IMR-90 (cell line): ENCODE measurements around the gene SLC38A1. TPM values are rescaled to one million over a fixed set of nuclear protein-coding genes. Genes with fewer than 3 reads are reported as not detected.

Experiments used
- ATAC-seq: fragments of 200-7000 bp; cut with Tn5 transposase; 2 replicates; pipeline ENCODE4 v1.9.1; 2020; ENCODE audit warnings: low read depth, mild to moderate bottlenecking, moderate library complexity
- BruUV-seq: library from RNA; stranded (reverse); fragments of 400-500 nt; replicated peaks from 2 replicates; lab custom pipeline; 2021; lab: Mats Ljungman, UMichigan
- CTCF ChIA-PET: fragments of 300-600 bp; formaldehyde crosslinking; extraction: SDS; loops from one replicate; lab custom pipeline; 2021; ENCODE audit warnings: antibody characterized with exemption; lab: Yijun Ruan, JAX
- POLR2A ChIA-PET: fragments of 300-600 bp; sonication (Branson Sonifier 250); formaldehyde crosslinking; loops from one replicate; lab custom pipeline; 2022; ENCODE audit warnings: antibody characterized with exemption; ENCODE audit not compliant: unreplicated experiment; lab: Charles Lee
- DNase-seq: peaks from one replicate; pipeline ENCODE4 v3.0.0; 2013
- H2AFZ ChIP-seq: replicated peaks from 2 replicates; pipeline ENCODE3; 2013; ENCODE audit warnings: low read length, mild to moderate bottlenecking; ENCODE audit not compliant: poor library complexity
- H2AK5ac ChIP-seq: 2 replicates; pipeline ENCODE4 v1.6.1; 2013; ENCODE audit warnings: low read depth, low read length, inconsistent platforms
- H2AK9ac ChIP-seq: replicated peaks from 2 replicates; pipeline ENCODE3; 2013; ENCODE audit warnings: mild to moderate bottlenecking, low read depth, low read length, moderate library complexity; ENCODE audit not compliant: poor library complexity
- H2BK120ac ChIP-seq: 2 replicates; pipeline ENCODE4 v1.6.1; 2013; ENCODE audit warnings: low read depth, low read length, inconsistent platforms
- H2BK15ac ChIP-seq: 3 replicates; pipeline ENCODE4 v1.6.1; 2013; ENCODE audit warnings: low read depth, low read length, inconsistent platforms
- H2BK20ac ChIP-seq: 2 replicates; pipeline ENCODE4 v1.6.1; 2013; ENCODE audit warnings: low read depth, mild to moderate bottlenecking, inconsistent platforms, low read length, moderate library complexity
- H2BK5ac ChIP-seq: 2 replicates; pipeline ENCODE4 v1.6.1; 2013; ENCODE audit warnings: mild to moderate bottlenecking, low read depth, low read length, inconsistent platforms; ENCODE audit not compliant: poor library complexity, severe bottlenecking
- H3K14ac ChIP-seq: replicated peaks from 2 replicates; pipeline ENCODE4 v1.6.1; 2013; ENCODE audit warnings: low read depth, low read length, inconsistent platforms
- H3K18ac ChIP-seq: 2 replicates; pipeline ENCODE4 v1.6.1; 2013; ENCODE audit warnings: low read depth, low read length, control low read depth
- H3K23ac ChIP-seq: 2 replicates; pipeline ENCODE4 v1.6.1; 2013; ENCODE audit warnings: low read depth, low read length, inconsistent platforms
- H3K27ac ChIP-seq: 2 replicates; pipeline ENCODE4 v1.5.1; 2013; ENCODE audit warnings: mild to moderate bottlenecking, control low read depth, low read length; ENCODE audit not compliant: insufficient read depth
- H3K27me3 ChIP-seq: 2 replicates; pipeline ENCODE4 v1.6.1; 2013; ENCODE audit warnings: low read length; ENCODE audit not compliant: control insufficient read depth, insufficient read depth
- H3K36me3 ChIP-seq: 2 replicates; pipeline ENCODE4 v1.6.1; 2013; ENCODE audit warnings: low read length, mixed read lengths; ENCODE audit not compliant: control insufficient read depth, insufficient read depth
- H3K4ac ChIP-seq: 2 replicates; pipeline ENCODE4 v1.6.1; 2013; ENCODE audit warnings: low read depth, low read length, inconsistent platforms
- H3K4me1 ChIP-seq: 2 replicates; pipeline ENCODE4 v1.6.1; 2013; ENCODE audit warnings: low read length, mixed read lengths; ENCODE audit not compliant: control insufficient read depth, insufficient read depth
- H3K4me2 ChIP-seq: 2 replicates; pipeline ENCODE4 v1.6.1; 2013; ENCODE audit warnings: low read depth, mild to moderate bottlenecking, control low read depth, low read length, moderate library complexity
- H3K4me3 ChIP-seq: 2 replicates; pipeline ENCODE4 v1.5.1; 2013; ENCODE audit warnings: low read depth, mild to moderate bottlenecking, control low read depth, low read length, moderate library complexity; ENCODE audit not compliant: insufficient read depth
- H3K56ac ChIP-seq: 2 replicates; pipeline ENCODE4 v1.6.1; 2013; ENCODE audit warnings: low read length, inconsistent platforms; ENCODE audit not compliant: insufficient read depth; ENCODE audit errors: extremely low read depth
- H3K79me1 ChIP-seq, 2 experiments: 2 replicates each; pipeline ENCODE4 v1.6.1; 2013; ENCODE audit warnings: low read length in 2 of 2, inconsistent platforms in 1 of 2, low read depth in 1 of 2
- H3K9ac ChIP-seq: 2 replicates; pipeline ENCODE4 v1.6.1; 2013; ENCODE audit warnings: low read depth, low read length, control low read depth
- H3K9me1 ChIP-seq: 2 replicates; pipeline ENCODE4 v1.6.1; 2013; ENCODE audit warnings: low read length, inconsistent platforms; ENCODE audit not compliant: insufficient read depth
- H3K9me3 ChIP-seq: 2 replicates; pipeline ENCODE4 v1.6.1; 2013; ENCODE audit warnings: low read length; ENCODE audit not compliant: control insufficient read depth, insufficient read depth
- H4K20me1 ChIP-seq: 2 replicates; pipeline ENCODE4 v1.6.1; 2013; ENCODE audit warnings: low read length, inconsistent platforms; ENCODE audit not compliant: insufficient read depth
- H4K5ac ChIP-seq: 2 replicates; pipeline ENCODE4 v1.6.1; 2013; ENCODE audit warnings: mild to moderate bottlenecking, low read depth, low read length, control low read depth
- H4K8ac ChIP-seq, 2 experiments: 2 replicates each; pipeline ENCODE4 v1.6.1; 2013; ENCODE audit warnings: low read depth in 2 of 2, low read length in 2 of 2, control low read depth in 1 of 2, inconsistent platforms in 1 of 2
- H4K91ac ChIP-seq: 2 replicates; pipeline ENCODE4 v1.6.1; 2013; ENCODE audit warnings: low read depth, low read length, inconsistent platforms; ENCODE audit not compliant: insufficient read depth
- CEBPB ChIP-seq: IDR thresholded peaks from 2 replicates; pipeline ENCODE4 v1.6.1; 2012; ENCODE audit warnings: low read depth, low read length, improper control_type of control experiment
- MAFK ChIP-seq: IDR thresholded peaks from 2 replicates; pipeline ENCODE4 v1.6.1; 2012; ENCODE audit warnings: low read depth, low read length, improper control_type of control experiment
- MXI1 ChIP-seq: IDR thresholded peaks from 2 replicates; pipeline ENCODE4 v1.6.1; 2012; ENCODE audit warnings: low read depth, mild to moderate bottlenecking, low read length, moderate library complexity, borderline replicate concordance
- NFE2L2 ChIP-seq: fragments of 150-350 bp; IDR thresholded peaks from 2 replicates; pipeline ENCODE4 v1.6.1; 2016; ENCODE audit warnings: low read depth, mild to moderate bottlenecking, low read length
- POLR2A ChIP-seq: IDR thresholded peaks from 2 replicates; pipeline ENCODE4 v1.6.1; 2012; ENCODE audit warnings: mild to moderate bottlenecking, low read depth, low read length
- USF2 ChIP-seq: fragments of 150-350 bp; IDR thresholded peaks from 2 replicates; pipeline ENCODE4 v1.6.1; 2017; ENCODE audit warnings: mild to moderate bottlenecking, antibody characterized with exemption, low read length, low read depth
- WGBS, 2 experiments: methylation state at CpG; one replicate each; pipeline versions ENCODE4 v1.1.5 to v1.1.7; 2013; ENCODE audit warnings: missing lambda C conversion rate in 2 of 2; ENCODE audit not compliant: insufficient read length in 1 of 2; ENCODE audit errors: extremely low coverage in 2 of 2; 5-methylcytosine and 5-hydroxymethylcytosine counted together
- dilution Hi-C: fragments of 300-500 bp; cut with HindIII; formaldehyde crosslinking; loops from one replicate; pipeline ENCODE4 v1.14.3; 2018; ENCODE audit warnings: low sequenced_read_pairs; ENCODE audit not compliant: unreplicated experiment
- in situ Hi-C: fragments of 300-500 bp; cut with MboI; formaldehyde crosslinking; loops from 3 replicates; pipeline ENCODE4 v1.14.3; 2019; ENCODE audit warnings: low sequenced_read_pairs, inconsistent platforms, mixed read lengths
- intact Hi-C: fragments of 100-400 bp; cut with micrococcal nuclease; formaldehyde crosslinking; loops from 2 replicates; pipeline ENCODE4 v1.10.0; 2022
- polyA plus RNA-seq, 3 experiments: library from polyadenylated mRNA; depleted of rRNA; stranded (reverse); fragments of >200 nt; gene quantifications; 2 replicates each; pipeline ENCODE4 v1.2.3, GENCODE V29; 2012; ENCODE audit warnings: low replicate concordance in 1 of 3
- total RNA-seq: library from RNA; depleted of rRNA; stranded (reverse); fragments of >200 nt; gene quantifications from 2 replicates; pipeline ENCODE4 v1.2.3, GENCODE V29; 2012

SLC38A1 gene
- total and polyA plus RNA-seq, 2 of the 4 experiments (the other 2 are of a cell fraction) = 22.8 to 61.5 TPM

GRCh38 chr12:46230306-46230705 lies 38.5 kb downstream of the SLC38A1 start:
- H2AFZ ChIP-seq = no peak overlapping the region
- no peaks in the 10 kb centered on the region for H3K9me3 ChIP-seq
- CTCF ChIA-PET = interaction anchor here (1.6 kb wide), 1 partner anchor 12 kb away, joined by 3 read pairs; no protein-coding TSS in a partner anchor
- intact Hi-C loops (no loop called here), in situ Hi-C loops (no loop called here), dilution Hi-C loops (no loop called here)
- peaks cover 16% of the 10 kb centered on the region for H3K36me3 ChIP-seq
- ATAC-seq = no peak
- H2BK120ac ChIP-seq = no peak overlapping the region
- DNase-seq = no peak
- H3K4ac ChIP-seq = no peak overlapping the region
- H4K5ac ChIP-seq = no peak overlapping the region
- POLR2A ChIA-PET = no interaction called here
- peaks cover 6% of the 10 kb centered on the region; the same call in 1 of the 2 replicates for H3K9me1 ChIP-seq
- no peak for TF ChIP-seq MAFK
- TF ChIP-seq USF2 = no peak
- no peak for TF ChIP-seq POLR2A
- no peak for TF ChIP-seq NFE2L2
- TF ChIP-seq MXI1 = no peak
- TF ChIP-seq CEBPB = peak; percentile 34; the same call in 1 of the 2 replicates
- no peak overlapping the region for H3K4me2 ChIP-seq
- no peak overlapping the region for H3K4me3 ChIP-seq
- peaks cover 32 to 58% of the 10 kb centered on the region in 2 experiments for H3K79me1 ChIP-seq
- no peak overlapping the region; a peak in 1 of 4 replicates for H4K8ac ChIP-seq
- no peak overlapping the region for H2BK5ac ChIP-seq
- no peak overlapping the region for H4K91ac ChIP-seq
- WGBS, 2 experiments = no CpG with 5 or more reads among the region's 2 CpGs
- H3K14ac ChIP-seq = no peak overlapping the region
- H3K4me1 ChIP-seq = no peaks in the 10 kb centered on the region
- H3K56ac ChIP-seq = no peak overlapping the region
- H3K9ac ChIP-seq = no peak overlapping the region
- H3K27me3 ChIP-seq = no peaks in the 10 kb centered on the region
- no peak overlapping the region for H2AK9ac ChIP-seq
- no peak overlapping the region for H2BK20ac ChIP-seq
- H3K23ac ChIP-seq = no peak overlapping the region
- H3K18ac ChIP-seq = no peak overlapping the region
- H4K20me1 ChIP-seq = peaks cover 27% of the 10 kb centered on the region; the same call in 1 of the 2 replicates
- H3K27ac ChIP-seq = no peak overlapping the region
- no peak overlapping the region for H2AK5ac ChIP-seq
- no TSS peak for BruUV-seq
- no peak overlapping the region for H2BK15ac ChIP-seq
